Body of pancreas (tissue), 4 donors: Measurements from ENCODE around the gene KLHDC9.

Experiments
- POLR2A ChIP-seq, 3 donors: fragments of 450-650 bp; IDR thresholded peaks; one replicate each; pipeline ENCODE4 v1.6.1; 2016; ENCODE audit warnings: antibody characterized with exemption in 3 of 3, mild to moderate bottlenecking in 2 of 3
- TF ChIP-seq, protein P1 (sequence below), 7 experiments: fragments of 450-650 bp in 4 of 7; fragments of 200-600 bp in 3 of 7; sonication (generic) in 3 of 7; IDR thresholded peaks; one replicate each; pipeline ENCODE4 v1.5.1; 2016 to 2019; ENCODE audit warnings: antibody characterized with exemption in 7 of 7

DNA sequence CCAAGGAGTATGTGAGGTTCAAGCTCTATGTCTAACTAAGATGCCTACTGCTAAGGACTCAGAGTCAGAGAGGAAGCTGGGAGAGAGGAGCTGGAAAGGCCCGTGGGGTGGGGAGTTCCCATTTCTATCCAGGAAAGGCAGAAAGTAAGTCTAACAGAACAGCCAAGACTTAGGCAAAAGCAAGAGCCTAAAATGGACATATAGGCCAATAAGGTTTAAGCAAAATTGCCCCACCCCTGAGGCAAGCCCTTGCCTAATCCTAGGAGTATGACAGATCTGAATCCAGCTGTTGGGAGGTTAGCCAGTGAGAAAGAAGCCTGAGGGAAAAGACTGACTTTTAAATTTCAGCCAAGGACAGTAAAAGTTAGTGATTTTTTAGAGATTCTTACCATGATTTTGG lies 1.6 kb upstream of the KLHDC9 start:
- TF ChIP-seq, protein P1, sequence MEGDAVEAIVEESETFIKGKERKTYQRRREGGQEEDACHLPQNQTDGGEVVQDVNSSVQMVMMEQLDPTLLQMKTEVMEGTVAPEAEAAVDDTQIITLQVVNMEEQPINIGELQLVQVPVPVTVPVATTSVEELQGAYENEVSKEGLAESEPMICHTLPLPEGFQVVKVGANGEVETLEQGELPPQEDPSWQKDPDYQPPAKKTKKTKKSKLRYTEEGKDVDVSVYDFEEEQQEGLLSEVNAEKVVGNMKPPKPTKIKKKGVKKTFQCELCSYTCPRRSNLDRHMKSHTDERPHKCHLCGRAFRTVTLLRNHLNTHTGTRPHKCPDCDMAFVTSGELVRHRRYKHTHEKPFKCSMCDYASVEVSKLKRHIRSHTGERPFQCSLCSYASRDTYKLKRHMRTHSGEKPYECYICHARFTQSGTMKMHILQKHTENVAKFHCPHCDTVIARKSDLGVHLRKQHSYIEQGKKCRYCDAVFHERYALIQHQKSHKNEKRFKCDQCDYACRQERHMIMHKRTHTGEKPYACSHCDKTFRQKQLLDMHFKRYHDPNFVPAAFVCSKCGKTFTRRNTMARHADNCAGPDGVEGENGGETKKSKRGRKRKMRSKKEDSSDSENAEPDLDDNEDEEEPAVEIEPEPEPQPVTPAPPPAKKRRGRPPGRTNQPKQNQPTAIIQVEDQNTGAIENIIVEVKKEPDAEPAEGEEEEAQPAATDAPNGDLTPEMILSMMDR (IDR thresholded peaks at IDR 0.05), result no peak
- no peak for TF ChIP-seq POLR2A (IDR thresholded peaks at IDR 0.05)
